HCT116 (cell line): ENCODE data around the gene CKMT2. TPM values are rescaled to one million over a fixed set of nuclear protein-coding genes. Genes with fewer than 3 reads are reported as not detected.

ENCODE experiments used
- ATAC-seq: fragments of 200-7000 bp; cut with Tn5 transposase; 2 replicates; pipeline ENCODE4 v1.9.1; 2020; ENCODE audit warnings: mild to moderate bottlenecking, moderate library complexity
- BruUV-seq: library from RNA; stranded (reverse); fragments of 400-500 nt; replicated peaks from 2 replicates; lab custom pipeline; 2021; lab: Mats Ljungman, UMichigan
- CTCF ChIA-PET: fragments of 300-600 bp; sonication (Branson Sonifier 250); formaldehyde crosslinking; loops from one replicate; lab custom pipeline; 2021; ENCODE audit warnings: antibody characterized with exemption; lab: Charles Lee
- POLR2A ChIA-PET: fragments of 300-600, 350-600 bp; sonication (Branson Sonifier 250); formaldehyde crosslinking; loops from one replicate; lab custom pipeline; 2021; ENCODE audit warnings: antibody characterized with exemption; lab: Charles Lee
- RAD21 ChIA-PET, 2 experiments: fragments of 300-600 bp; sonication (Branson Sonifier 250); formaldehyde crosslinking; loops; one replicate each; lab custom pipeline; 2023; ENCODE audit warnings: low total read pairs in 2 of 2; ENCODE audit not compliant: uncharacterized antibody in 2 of 2, unreplicated experiment in 2 of 2, low non-redundant PET in 1 of 2; lab: Charles Lee
- DNase-seq: peaks from one replicate; pipeline ENCODE4 v3.0.0-alpha.2; 2010; ENCODE audit warnings: low read depth, low spot score
- H2AFZ ChIP-seq: fragments of 200-600 bp; shearing (Covaris generic), sonication (generic); 2 replicates; pipeline ENCODE4 v1.6.1; 2017; ENCODE audit warnings: low read depth, mixed run types, mixed read lengths, antibody characterized with exemption, low read length; ENCODE audit not compliant: poor library complexity, severe bottlenecking
- H3K27ac ChIP-seq: 2 replicates; pipeline ENCODE4 v1.5.1; 2012; ENCODE audit warnings: low read depth, low read length
- H3K27me3 ChIP-seq: fragments of 200-600 bp; sonication (generic); 2 replicates; pipeline ENCODE4 v1.6.1; 2016; ENCODE audit warnings: mixed run types, low read length, mixed read lengths; ENCODE audit not compliant: insufficient read depth
- H3K36me3 ChIP-seq, 2 experiments: fragments of 200-500 bp in 1 of 2; fragments of 200-600 bp in 1 of 2; sonication (Bioruptor generic) in 1 of 2; sonication (generic) in 1 of 2; 2 replicates each; pipeline versions ENCODE4 v1.5.1 to v1.6.1; 2014 to 2016; ENCODE audit warnings: low read length in 2 of 2, inconsistent platforms in 1 of 2, mixed read lengths in 1 of 2, mixed run types in 1 of 2; ENCODE audit not compliant: insufficient read depth in 2 of 2, control insufficient read depth in 1 of 2
- H3K4me1 ChIP-seq, 2 experiments: fragments of 200-600 bp in 1 of 2; sonication (generic) in 1 of 2; 2 replicates each; pipeline versions ENCODE4 v1.5.1 to v1.6.1; 2012 to 2017; ENCODE audit warnings: low read length in 2 of 2, inconsistent platforms in 1 of 2, mild to moderate bottlenecking in 1 of 2, mixed read lengths in 1 of 2, mixed run types in 1 of 2, moderate library complexity in 1 of 2; ENCODE audit not compliant: insufficient read depth in 2 of 2, control insufficient read depth in 1 of 2
- H3K4me2 ChIP-seq: fragments of 200-600 bp; sonication (generic); 2 replicates; pipeline ENCODE4 v1.6.1; 2017; ENCODE audit warnings: mixed run types, low read length, mixed read lengths
- H3K4me3 ChIP-seq, 2 experiments: fragments of 200-600 bp in 1 of 2; sonication (generic) in 1 of 2; replicated peaks in 1 of 2; 2 replicates each; pipeline ENCODE4 v1.5.1; 2011 to 2016; ENCODE audit warnings: low read length in 2 of 2, control low read depth in 1 of 2, low read depth in 1 of 2, mild to moderate bottlenecking in 1 of 2, mixed read lengths in 1 of 2, mixed run types in 1 of 2
- H3K79me2 ChIP-seq: fragments of 200-600 bp; sonication (generic); 2 replicates; pipeline ENCODE4 v1.6.1; 2017; ENCODE audit warnings: mild to moderate bottlenecking, mixed run types, low read length, moderate library complexity, mixed read lengths; ENCODE audit not compliant: insufficient read depth
- H3K9ac ChIP-seq: fragments of 200-600 bp; sonication (generic); 2 replicates; pipeline ENCODE4 v1.6.1; 2016; ENCODE audit warnings: low read length, mixed read lengths
- H3K9me2 ChIP-seq: fragments of 200-600 bp; sonication (generic), shearing (Covaris generic); 2 replicates; pipeline ENCODE4 v1.6.1; 2017; ENCODE audit warnings: mixed run types, mild to moderate bottlenecking, moderate library complexity; ENCODE audit not compliant: insufficient read depth
- H3K9me3 ChIP-seq, 2 experiments: fragments of 200-500 bp in 1 of 2; fragments of 200-600 bp in 1 of 2; sonication (Bioruptor generic) in 1 of 2; sonication (generic) in 1 of 2; 2 replicates each; pipeline ENCODE4 v1.6.1; 2014 to 2017; ENCODE audit warnings: low read length in 2 of 2, mixed read lengths in 2 of 2, inconsistent platforms in 1 of 2, low read depth in 1 of 2, mild to moderate bottlenecking in 1 of 2, mixed run types in 1 of 2, moderate library complexity in 1 of 2; ENCODE audit not compliant: control insufficient read depth in 1 of 2, insufficient read depth in 1 of 2
- H4K20me1 ChIP-seq: fragments of 200-600 bp; sonication (generic), shearing (Covaris generic); 2 replicates; pipeline ENCODE4 v1.6.1; 2017; ENCODE audit warnings: mixed run types, mild to moderate bottlenecking, moderate library complexity; ENCODE audit not compliant: insufficient read depth
- CBX3 ChIP-seq: IDR thresholded peaks from 2 replicates; pipeline ENCODE4 v1.6.1; 2012; ENCODE audit warnings: low read depth
- CEBPB ChIP-seq: IDR thresholded peaks from 2 replicates; pipeline ENCODE4 v1.6.1; 2012; ENCODE audit warnings: low read depth
- ELF1 ChIP-seq: IDR thresholded peaks from 2 replicates; pipeline ENCODE4 v1.6.1; 2012; ENCODE audit warnings: low read depth, borderline replicate concordance
- JUND ChIP-seq: IDR thresholded peaks from 2 replicates; pipeline ENCODE4 v1.6.1; 2012
- POLR2A ChIP-seq: IDR thresholded peaks from 2 replicates; pipeline ENCODE4 v1.7.0; 2011; ENCODE audit warnings: borderline replicate concordance; ENCODE audit not compliant: insufficient read depth, insufficient read length; ENCODE audit errors: extremely low read depth
- POLR2AphosphoS5 ChIP-seq: IDR thresholded peaks from 2 replicates; pipeline ENCODE4 v1.6.1; 2011; ENCODE audit warnings: mild to moderate bottlenecking, low read depth, low read length, moderate library complexity
- RAD21 ChIP-seq: IDR thresholded peaks from 2 replicates; pipeline ENCODE4 v1.6.1; 2012; ENCODE audit warnings: low read depth, mild to moderate bottlenecking
- SIN3A ChIP-seq: IDR thresholded peaks from 2 replicates; pipeline ENCODE4 v1.6.1; 2012; ENCODE audit warnings: low read depth
- TCF7L2 ChIP-seq: IDR thresholded peaks from 2 replicates; pipeline ENCODE4 v1.7.0; 2011; ENCODE audit warnings: borderline replicate concordance, inconsistent platforms; ENCODE audit not compliant: insufficient read depth, insufficient read length; ENCODE audit errors: extremely low read depth
- YY1 ChIP-seq: IDR thresholded peaks from 2 replicates; pipeline ENCODE4 v1.6.1; 2011; ENCODE audit warnings: low read length, low read depth, moderate library complexity, mild to moderate bottlenecking; ENCODE audit not compliant: insufficient replicate concordance; ENCODE audit errors: extremely low read depth
- intact Hi-C: fragments of 100-400 bp; cut with micrococcal nuclease; formaldehyde crosslinking; loops from 2 replicates; pipeline ENCODE4 v1.10.0; 2022
- total RNA-seq: library from RNA; stranded (reverse); gene quantifications from one replicate; pipeline ENCODE4 v1.2.1, GENCODE V29; 2021; ENCODE audit not compliant: unreplicated experiment
- TF ChIP-seq, protein P1 (sequence below): IDR thresholded peaks from 2 replicates; pipeline ENCODE4 v1.6.1; 2012
- TF ChIP-seq, protein P2 (sequence below): IDR thresholded peaks from 2 replicates; pipeline ENCODE4 v1.6.1; 2012; ENCODE audit warnings: low read depth
- TF ChIP-seq, protein P3 (sequence below): IDR thresholded peaks from 2 replicates; pipeline ENCODE4 v1.6.1; 2011; ENCODE audit warnings: mild to moderate bottlenecking, low read length, moderate library complexity; ENCODE audit not compliant: insufficient replicate concordance; ENCODE audit errors: extremely low read depth
- TF ChIP-seq, protein P4 (sequence below): IDR thresholded peaks from 2 replicates; pipeline ENCODE4 v1.6.1; 2012

Gene CKMT2
- total RNA-seq, 1 experiment from 2014 or later, result not detected

DNA sequence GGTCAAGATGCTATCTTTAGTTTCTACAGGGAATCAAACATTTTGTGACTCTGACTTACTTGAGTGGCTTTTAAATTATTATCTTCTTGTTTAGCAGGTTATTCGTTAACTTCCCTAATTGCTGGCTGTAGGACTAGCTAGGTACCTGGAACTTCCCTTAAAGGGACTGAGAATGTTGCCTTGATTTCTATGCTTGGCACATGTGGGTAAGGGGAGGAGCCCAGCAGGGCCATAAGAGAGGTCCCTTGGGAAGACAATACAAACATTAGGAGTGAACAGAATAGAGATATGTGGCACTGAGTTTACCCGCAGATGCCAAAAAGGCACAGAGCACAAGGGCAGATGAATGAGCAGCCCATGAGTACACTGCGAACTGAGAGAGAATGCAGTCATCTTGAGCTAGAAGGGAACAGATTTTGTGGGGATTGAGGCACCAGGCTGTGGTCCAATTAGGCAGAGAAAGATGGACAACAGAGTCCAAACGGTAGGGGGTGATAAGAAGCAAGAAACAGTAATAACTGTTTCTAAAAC is 9.8 kb downstream of the CKMT2 start:
- POLR2A ChIA-PET, result no interaction called here
- intact Hi-C loops, result no loop called here
- Histone ChIP-seq H3K27ac (no peak overlapping the region), H3K4me2 (no peak overlapping the region), H3K4me3 (no peak overlapping the region), H3K4me1 (peaks cover 14 to 27% of the 10 kb centered on the region in 2 experiments), H3K27me3 (no peaks in the 10 kb centered on the region), H2AFZ (no peak overlapping the region), H3K79me2 (no peaks in the 10 kb centered on the region), H3K36me3 (no peaks in the 10 kb centered on the region), H3K9me2 (no peaks in the 10 kb centered on the region), H3K9me3 (no peaks in the 10 kb centered on the region), H3K9ac (no peak overlapping the region), H4K20me1 (no peaks in the 10 kb centered on the region)
- no peak for DNase-seq
- RAD21 ChIA-PET, result no interaction called here
- CTCF ChIA-PET, result no interaction called here
- TF ChIP-seq ELF1 (no peak), CBX3 (no peak), CEBPB (no peak), RAD21 (no peak), POLR2A (no peak), POLR2AphosphoS5 (no peak), JUND (no peak), SIN3A (no peak), YY1 (no peak), TCF7L2 (no peak)
- TF ChIP-seq, protein P1, sequence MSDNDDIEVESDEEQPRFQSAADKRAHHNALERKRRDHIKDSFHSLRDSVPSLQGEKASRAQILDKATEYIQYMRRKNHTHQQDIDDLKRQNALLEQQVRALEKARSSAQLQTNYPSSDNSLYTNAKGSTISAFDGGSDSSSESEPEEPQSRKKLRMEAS, result no peak
- TF ChIP-seq, protein P2, sequence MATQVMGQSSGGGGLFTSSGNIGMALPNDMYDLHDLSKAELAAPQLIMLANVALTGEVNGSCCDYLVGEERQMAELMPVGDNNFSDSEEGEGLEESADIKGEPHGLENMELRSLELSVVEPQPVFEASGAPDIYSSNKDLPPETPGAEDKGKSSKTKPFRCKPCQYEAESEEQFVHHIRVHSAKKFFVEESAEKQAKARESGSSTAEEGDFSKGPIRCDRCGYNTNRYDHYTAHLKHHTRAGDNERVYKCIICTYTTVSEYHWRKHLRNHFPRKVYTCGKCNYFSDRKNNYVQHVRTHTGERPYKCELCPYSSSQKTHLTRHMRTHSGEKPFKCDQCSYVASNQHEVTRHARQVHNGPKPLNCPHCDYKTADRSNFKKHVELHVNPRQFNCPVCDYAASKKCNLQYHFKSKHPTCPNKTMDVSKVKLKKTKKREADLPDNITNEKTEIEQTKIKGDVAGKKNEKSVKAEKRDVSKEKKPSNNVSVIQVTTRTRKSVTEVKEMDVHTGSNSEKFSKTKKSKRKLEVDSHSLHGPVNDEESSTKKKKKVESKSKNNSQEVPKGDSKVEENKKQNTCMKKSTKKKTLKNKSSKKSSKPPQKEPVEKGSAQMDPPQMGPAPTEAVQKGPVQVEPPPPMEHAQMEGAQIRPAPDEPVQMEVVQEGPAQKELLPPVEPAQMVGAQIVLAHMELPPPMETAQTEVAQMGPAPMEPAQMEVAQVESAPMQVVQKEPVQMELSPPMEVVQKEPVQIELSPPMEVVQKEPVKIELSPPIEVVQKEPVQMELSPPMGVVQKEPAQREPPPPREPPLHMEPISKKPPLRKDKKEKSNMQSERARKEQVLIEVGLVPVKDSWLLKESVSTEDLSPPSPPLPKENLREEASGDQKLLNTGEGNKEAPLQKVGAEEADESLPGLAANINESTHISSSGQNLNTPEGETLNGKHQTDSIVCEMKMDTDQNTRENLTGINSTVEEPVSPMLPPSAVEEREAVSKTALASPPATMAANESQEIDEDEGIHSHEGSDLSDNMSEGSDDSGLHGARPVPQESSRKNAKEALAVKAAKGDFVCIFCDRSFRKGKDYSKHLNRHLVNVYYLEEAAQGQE, result no peak
- TF ChIP-seq, protein P3, sequence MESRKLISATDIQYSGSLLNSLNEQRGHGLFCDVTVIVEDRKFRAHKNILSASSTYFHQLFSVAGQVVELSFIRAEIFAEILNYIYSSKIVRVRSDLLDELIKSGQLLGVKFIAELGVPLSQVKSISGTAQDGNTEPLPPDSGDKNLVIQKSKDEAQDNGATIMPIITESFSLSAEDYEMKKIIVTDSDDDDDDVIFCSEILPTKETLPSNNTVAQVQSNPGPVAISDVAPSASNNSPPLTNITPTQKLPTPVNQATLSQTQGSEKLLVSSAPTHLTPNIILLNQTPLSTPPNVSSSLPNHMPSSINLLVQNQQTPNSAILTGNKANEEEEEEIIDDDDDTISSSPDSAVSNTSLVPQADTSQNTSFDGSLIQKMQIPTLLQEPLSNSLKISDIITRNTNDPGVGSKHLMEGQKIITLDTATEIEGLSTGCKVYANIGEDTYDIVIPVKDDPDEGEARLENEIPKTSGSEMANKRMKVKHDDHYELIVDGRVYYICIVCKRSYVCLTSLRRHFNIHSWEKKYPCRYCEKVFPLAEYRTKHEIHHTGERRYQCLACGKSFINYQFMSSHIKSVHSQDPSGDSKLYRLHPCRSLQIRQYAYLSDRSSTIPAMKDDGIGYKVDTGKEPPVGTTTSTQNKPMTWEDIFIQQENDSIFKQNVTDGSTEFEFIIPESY, result no peak
- TF ChIP-seq, protein P4, sequence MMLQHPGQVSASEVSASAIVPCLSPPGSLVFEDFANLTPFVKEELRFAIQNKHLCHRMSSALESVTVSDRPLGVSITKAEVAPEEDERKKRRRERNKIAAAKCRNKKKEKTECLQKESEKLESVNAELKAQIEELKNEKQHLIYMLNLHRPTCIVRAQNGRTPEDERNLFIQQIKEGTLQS, result no peak
- no peak for ATAC-seq
- no TSS peak for BruUV-seq
